Measurements from ENCODE around the gene LGALSL. TPM values are rescaled to one million over a fixed set of nuclear protein-coding genes. Genes with fewer than 3 reads are reported as not detected.

The LGALSL gene
- total and polyA plus RNA-seq, 2 of the 13 experiments (the other 11 are each of a cell fraction or from before 2014, with no cell fraction given) = 15.4 to 20.0 TPM

DNA sequence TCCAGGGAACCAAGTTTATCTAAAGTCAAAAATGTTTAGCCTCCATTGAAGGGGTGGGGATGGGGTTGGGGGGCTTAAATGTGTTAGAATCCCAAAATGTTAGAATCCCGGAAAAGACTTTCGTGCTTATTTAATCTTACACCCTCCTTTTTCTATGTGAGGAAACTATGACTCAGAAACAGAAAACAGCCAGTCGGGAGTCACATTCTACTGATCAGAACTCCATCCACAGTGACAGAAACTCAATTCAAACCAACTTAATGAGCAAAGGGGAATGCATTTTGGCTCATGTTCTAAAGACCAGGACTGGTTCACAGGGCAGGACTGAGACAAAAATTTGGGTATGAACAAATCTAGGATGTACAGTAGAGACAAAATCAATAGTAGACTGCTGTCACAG lies 38.3 kb downstream of the LGALSL start:
- CTCF ChIA-PET (ENCODE audit: low intra/inter-chr PET ratio, low total read pairs) = no interaction called here
- POLR2A ChIA-PET = no interaction called here
- ATAC-seq = no peak
- DNase-seq (ENCODE audit: low spot score) = no peak
- Histone ChIP-seq H4K20me1 (ENCODE audit: insufficient read depth, low read length) (no peaks in the 10 kb centered on the region), H3K4me1 (ENCODE audit: insufficient read depth, low read length) (peaks cover 6% of the 10 kb centered on the region), H3K36me3 (replicated peaks in 1 of 2; ENCODE audit: control insufficient read depth in 1 of 2, insufficient read depth in 2 of 2, low read length in 2 of 2) (no peaks in the 10 kb centered on the region), H2AFZ (ENCODE audit: low read length) (no peak overlapping the region), H3K9me3 (ENCODE audit: low read length) (no peaks in the 10 kb centered on the region), H3K79me2 (ENCODE audit: insufficient read depth, low read length) (no peaks in the 10 kb centered on the region), H3K27ac (ENCODE audit: extremely low read length, insufficient read depth, low read length) (no peak overlapping the region), H3K27me3 (ENCODE audit: control insufficient read depth in 1 of 2, insufficient read depth in 2 of 2, low read length in 2 of 2) (peaks cover 2 to 42% of the 10 kb centered on the region in 2 experiments; a peak in 4 of 5 replicates), H3K4me2 (ENCODE audit: low read depth, low read length) (no peak overlapping the region), H3K4me3 (replicated peaks in 1 of 3; ENCODE audit: insufficient read depth in 1 of 3, low read depth in 2 of 3, low read length in 3 of 3) (no peak overlapping the region), H3K9ac (ENCODE audit: insufficient read depth, low read depth, low read length) (no peak overlapping the region)
- FAIRE-seq = no peak
- BruUV-seq (replicated peaks) = no TSS peak
- intact Hi-C loops (cut with micrococcal nuclease; ENCODE audit: unreplicated experiment) (no loop called here), in situ Hi-C loops (cut with HindIII; ENCODE audit: extremely low pct_ligation_motif_present, low pct_unique_long_range_greater_than_20kb) (no loop called here)
- WGBS (ENCODE audit: low lambda C conversion rate) = 54% methylated on average over 3 of the region's 3 CpGs
- no peak for TF ChIP-seq ZNF333 (CRISPR knock-in tag; IDR thresholded peaks at IDR 0.05; ENCODE audit: borderline replicate concordance)
- TF ChIP-seq SP2 (CRISPR knock-in tag; IDR thresholded peaks at IDR 0.05) = no peak
- TF ChIP-seq ZNF572 (CRISPR knock-in tag; IDR thresholded peaks at IDR 0.05) = no peak
- no peak for TF ChIP-seq ZFP90 (CRISPR knock-in tag; IDR thresholded peaks at IDR 0.05; ENCODE audit: borderline replicate concordance)
- no peak for TF ChIP-seq MEIS2 (CRISPR knock-in tag; IDR thresholded peaks at IDR 0.05)
- TF ChIP-seq AHDC1 (CRISPR knock-in tag; IDR thresholded peaks at IDR 0.05; ENCODE audit: borderline replicate concordance) = no peak
- no peak for TF ChIP-seq ZMAT3 (CRISPR knock-in tag; conservative IDR thresholded peaks at IDR 0.05)
- no peak for TF ChIP-seq CENPT (CRISPR knock-in tag; IDR thresholded peaks at IDR 0.05; ENCODE audit: low read depth)
- no peak for TF ChIP-seq SIX4 (CRISPR knock-in tag; IDR thresholded peaks at IDR 0.05)
- no peak for TF ChIP-seq CBX1 (IDR thresholded peaks at IDR 0.05; ENCODE audit: low read depth)
- TF ChIP-seq, protein P1, sequence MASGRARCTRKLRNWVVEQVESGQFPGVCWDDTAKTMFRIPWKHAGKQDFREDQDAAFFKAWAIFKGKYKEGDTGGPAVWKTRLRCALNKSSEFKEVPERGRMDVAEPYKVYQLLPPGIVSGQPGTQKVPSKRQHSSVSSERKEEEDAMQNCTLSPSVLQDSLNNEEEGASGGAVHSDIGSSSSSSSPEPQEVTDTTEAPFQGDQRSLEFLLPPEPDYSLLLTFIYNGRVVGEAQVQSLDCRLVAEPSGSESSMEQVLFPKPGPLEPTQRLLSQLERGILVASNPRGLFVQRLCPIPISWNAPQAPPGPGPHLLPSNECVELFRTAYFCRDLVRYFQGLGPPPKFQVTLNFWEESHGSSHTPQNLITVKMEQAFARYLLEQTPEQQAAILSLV (CRISPR knock-in tag; IDR thresholded peaks at IDR 0.05; ENCODE audit: borderline replicate concordance) = no peak
- no peak for TF ChIP-seq ZNF230 (CRISPR knock-in tag; IDR thresholded peaks at IDR 0.05)
- no peak for TF ChIP-seq KLF13 (CRISPR knock-in tag; IDR thresholded peaks at IDR 0.05)
- no peak for TF ChIP-seq IRF2 (CRISPR knock-in tag; IDR thresholded peaks at IDR 0.05)
- TF ChIP-seq NFE2 (CRISPR knock-in tag; IDR thresholded peaks at IDR 0.05) = no peak
- TF ChIP-seq FLYWCH1 (CRISPR knock-in tag; IDR thresholded peaks at IDR 0.05) = no peak
- TF ChIP-seq FOXC1 (CRISPR knock-in tag; IDR thresholded peaks at IDR 0.05; ENCODE audit: borderline replicate concordance) = no peak
- TF ChIP-seq PITX1 (CRISPR knock-in tag; IDR thresholded peaks at IDR 0.05) = no peak
